ENCODE data around the gene LYPD4. TPM values are rescaled to one million over a fixed set of nuclear protein-coding genes. Genes with fewer than 3 reads are reported as not detected.

LYPD4 gene
- total RNA-seq, 2 donors from 2014 or later, result 6.6 TPM; not detected in 1

- intact Hi-C loops (cut with DNase I), result no loop called here
- no peak for DNase-seq (ENCODE audit: low spot score)
- WGBS, result 61% methylated on average over 2 of the region's 2 CpGs
- peaks cover 3% of the 10 kb centered on the region for H3K27me3 ChIP-seq (replicated peaks; ENCODE audit: insufficient read depth)
- H3K4me3 ChIP-seq, result no peak overlapping the region
- TF ChIP-seq POLR2AphosphoS5 (IDR thresholded peaks at IDR 0.05), result no peak
- no peak for TF ChIP-seq CTCF (IDR thresholded peaks at IDR 0.05)
- TF ChIP-seq POLR2A (IDR thresholded peaks at IDR 0.05), result no peak
- no peaks in the 10 kb centered on the region for H3K9me3 ChIP-seq
- no peaks in the 10 kb centered on the region for H3K36me3 ChIP-seq
- no peaks in the 10 kb centered on the region for H3K4me1 ChIP-seq (replicated peaks)
- H3K27ac ChIP-seq, result no peak overlapping the region
Measured at GRCh38 chr19:41839211-41839610, 5.3 kb downstream of the LYPD4 start.

GRCh38 chr19:41837981-41838708 lies 6.3 kb downstream of the LYPD4 start:
- H3K36me3 ChIP-seq, result no peaks in the 10 kb centered on the region
- intact Hi-C loops (cut with DNase I), result no loop called here
- H3K4me3 ChIP-seq, result no peak overlapping the region
- TF ChIP-seq CTCF (IDR thresholded peaks at IDR 0.05), result no peak
- no peak for TF ChIP-seq POLR2AphosphoS5 (IDR thresholded peaks at IDR 0.05)
- TF ChIP-seq POLR2A (IDR thresholded peaks at IDR 0.05), result no peak
- no peak for DNase-seq (ENCODE audit: low spot score)
- H3K9me3 ChIP-seq, result no peaks in the 10 kb centered on the region
- H3K4me1 ChIP-seq (replicated peaks), result no peaks in the 10 kb centered on the region
- no peak overlapping the region for H3K27ac ChIP-seq
- peaks cover 3% of the 10 kb centered on the region for H3K27me3 ChIP-seq (replicated peaks; ENCODE audit: insufficient read depth)
- WGBS, result 62% methylated on average over 13 of the region's 13 CpGs

- H3K27me3 ChIP-seq (replicated peaks; ENCODE audit: insufficient read depth), result no peaks in the 10 kb centered on the region
- TF ChIP-seq POLR2AphosphoS5 (IDR thresholded peaks at IDR 0.05), result no peak
- peak; percentile 29 to 75 (median 56) for TF ChIP-seq CTCF (IDR thresholded peaks at IDR 0.05)
- no peak for TF ChIP-seq POLR2A (IDR thresholded peaks at IDR 0.05)
- no peak overlapping the region for H3K4me3 ChIP-seq
- 30% methylated on average over 12 of the region's 12 CpGs for WGBS
- no peak overlapping the region for H3K27ac ChIP-seq
- peak; percentile 41 for DNase-seq (ENCODE audit: low spot score)
- H3K9me3 ChIP-seq, result no peaks in the 10 kb centered on the region
- no peaks in the 10 kb centered on the region for H3K4me1 ChIP-seq (replicated peaks)
- H3K36me3 ChIP-seq, result no peaks in the 10 kb centered on the region
- intact Hi-C loops (cut with DNase I), result no loop called here
Measured at GRCh38 chr19:41821003-41821735, 23.3 kb downstream of the LYPD4 start.

GRCh38 chr19:41816761-41817160 lies 27.7 kb downstream of the LYPD4 start:
- no peaks in the 10 kb centered on the region for H3K4me1 ChIP-seq (replicated peaks)
- intact Hi-C loops (cut with DNase I), result no loop called here
- H3K9me3 ChIP-seq, result no peaks in the 10 kb centered on the region
- no peaks in the 10 kb centered on the region for H3K27me3 ChIP-seq (replicated peaks; ENCODE audit: insufficient read depth)
- H3K27ac ChIP-seq, result no peak overlapping the region
- DNase-seq (ENCODE audit: low spot score), result no peak
- TF ChIP-seq POLR2AphosphoS5 (IDR thresholded peaks at IDR 0.05) (no peak), POLR2A (IDR thresholded peaks at IDR 0.05) (no peak), CTCF (IDR thresholded peaks at IDR 0.05) (no peak)
- no peaks in the 10 kb centered on the region for H3K36me3 ChIP-seq
- H3K4me3 ChIP-seq, result no peak overlapping the region
- 34% methylated on average over 2 of the region's 2 CpGs for WGBS
